ENCODE measurements around the gene SIPA1L3.
A peak's percentile ranks its signal among the peaks of the same experiment; 100 is the strongest.
"Not testable (repeated sequence)": the region's sequence is repeated elsewhere in the genome, so short reads cannot be mapped to it uniquely, and the experiment has no call there.

Gene SIPA1L3

GRCh38 chr19:37906869-37907734 lies at the start of gene SIPA1L3:
Gene SIPA1L3, plus strand, starts transcription at chr19:37907208. Its CDS starts 174,358 bp downstream, at chr19:38081566.
- Histone ChIP-seq H4K20me1 (ENCODE audit: low read depth, low read length) (no peaks in the 10 kb centered on the region), H3K9me3 (ENCODE audit: insufficient read depth, low read length) (no peaks in the 10 kb centered on the region), H3F3A (ENCODE audit: insufficient read depth) (peaks cover 63% of the 10 kb centered on the region), H3K9ac (ENCODE audit: low read length) (peak within 1 kb of the TSS; percentile 93), H3K27ac (ENCODE audit: low read depth, low read length) (peak within 1 kb of the TSS; percentile 94), H3K27me3 (ENCODE audit: low read length) (no peaks in the 10 kb centered on the region), H3K79me2 (ENCODE audit: insufficient read depth, low read length) (peaks cover 50% of the 10 kb centered on the region), H3K4me3 (ENCODE audit: insufficient read depth, low read length, poor library complexity, severe bottlenecking) (peak within 1 kb of the TSS; percentile 88), H2AFZ (ENCODE audit: low read depth, low read length, severe bottlenecking) (peak within 1 kb of the TSS; percentile 78), H3K4me2 (ENCODE audit: low read depth, low read length, poor library complexity, severe bottlenecking) (peak within 1 kb of the TSS; percentile 97), H3K9me2 (replicated peaks; ENCODE audit: insufficient read depth, low read length) (no peaks in the 10 kb centered on the region), H3K36me3 (ENCODE audit: low read length) (no peaks in the 10 kb centered on the region)
- TF ChIP-seq EZH2phosphoT487 (conservative IDR thresholded peaks at IDR 0.05; ENCODE audit: low read length) = no peak
- no peak for TF ChIP-seq CTCF (IDR thresholded peaks at IDR 0.05; ENCODE audit: insufficient read depth, low read length, poor library complexity, severe bottlenecking)

- Histone ChIP-seq H3K79me2 (ENCODE audit: insufficient read depth, low read length) (no peaks in the 10 kb centered on the region), H3K36me3 (ENCODE audit: low read length) (no peaks in the 10 kb centered on the region), H3K4me3 (ENCODE audit: insufficient read depth, low read length, poor library complexity, severe bottlenecking) (no peak overlapping the region), H3K27ac (ENCODE audit: low read depth, low read length) (no peak overlapping the region), H3K4me2 (ENCODE audit: low read depth, low read length, poor library complexity, severe bottlenecking) (no peak overlapping the region), H3K9me2 (replicated peaks; ENCODE audit: insufficient read depth, low read length) (no peaks in the 10 kb centered on the region), H3K9ac (ENCODE audit: low read length) (no peak overlapping the region), H3K27me3 (ENCODE audit: low read length) (no peaks in the 10 kb centered on the region), H3K9me3 (ENCODE audit: insufficient read depth, low read length) (no peaks in the 10 kb centered on the region), H2AFZ (ENCODE audit: low read depth, low read length, severe bottlenecking) (no peak overlapping the region), H4K20me1 (ENCODE audit: low read depth, low read length) (no peaks in the 10 kb centered on the region), H3F3A (ENCODE audit: insufficient read depth) (no peaks in the 10 kb centered on the region)
- TF ChIP-seq EZH2phosphoT487 (conservative IDR thresholded peaks at IDR 0.05; ENCODE audit: low read length) (no peak), CTCF (IDR thresholded peaks at IDR 0.05; ENCODE audit: insufficient read depth, low read length, poor library complexity, severe bottlenecking) (no peak)
These were observed 42.5 kb upstream of the SIPA1L3 start for GRCh38 chr19:37864501-37864900.

GRCh38 chr19:37865930-37866329 lies 41.1 kb upstream of the SIPA1L3 start:
- H3K4me2 ChIP-seq (ENCODE audit: low read depth, low read length, poor library complexity, severe bottlenecking) = not testable (repeated sequence)

GRCh38 chr19:37867831-37868230 lies 39.2 kb upstream of the SIPA1L3 start:
- TF ChIP-seq CTCF (IDR thresholded peaks at IDR 0.05; ENCODE audit: insufficient read depth, low read length, poor library complexity, severe bottlenecking) (no peak), EZH2phosphoT487 (conservative IDR thresholded peaks at IDR 0.05; ENCODE audit: low read length) (no peak)
- H3F3A ChIP-seq (ENCODE audit: insufficient read depth) = no peaks in the 10 kb centered on the region
- no peaks in the 10 kb centered on the region for H3K9me2 ChIP-seq (replicated peaks; ENCODE audit: insufficient read depth, low read length)
- no peaks in the 10 kb centered on the region for H3K27me3 ChIP-seq (ENCODE audit: low read length)
- no peak overlapping the region for H3K4me3 ChIP-seq (ENCODE audit: insufficient read depth, low read length, poor library complexity, severe bottlenecking)
- no peak overlapping the region for H2AFZ ChIP-seq (ENCODE audit: low read depth, low read length, severe bottlenecking)
- no peaks in the 10 kb centered on the region for H3K79me2 ChIP-seq (ENCODE audit: insufficient read depth, low read length)
- H3K4me2 ChIP-seq (ENCODE audit: low read depth, low read length, poor library complexity, severe bottlenecking) = no peak overlapping the region
- H3K9ac ChIP-seq (ENCODE audit: low read length) = no peak overlapping the region
- H3K36me3 ChIP-seq (ENCODE audit: low read length) = no peaks in the 10 kb centered on the region
- no peaks in the 10 kb centered on the region for H4K20me1 ChIP-seq (ENCODE audit: low read depth, low read length)
- H3K9me3 ChIP-seq (ENCODE audit: insufficient read depth, low read length) = no peaks in the 10 kb centered on the region
- H3K27ac ChIP-seq (ENCODE audit: low read depth, low read length) = no peak overlapping the region

More at GRCh38 chr19:37865930-37866329, 41.1 kb upstream of the SIPA1L3 start:
- H3K9me3 ChIP-seq (ENCODE audit: insufficient read depth, low read length); H3F3A ChIP-seq (ENCODE audit: insufficient read depth); H2AFZ ChIP-seq (ENCODE audit: low read depth, low read length, severe bottlenecking); H3K27ac ChIP-seq (ENCODE audit: low read depth, low read length); H3K9ac ChIP-seq (ENCODE audit: low read length); H3K79me2 ChIP-seq (ENCODE audit: insufficient read depth, low read length); H4K20me1 ChIP-seq (ENCODE audit: low read depth, low read length); H3K4me3 ChIP-seq (ENCODE audit: insufficient read depth, low read length, poor library complexity, severe bottlenecking); H3K9me2 ChIP-seq (replicated peaks; ENCODE audit: insufficient read depth, low read length); H3K27me3 ChIP-seq (ENCODE audit: low read length); H3K36me3 ChIP-seq (ENCODE audit: low read length): not testable (repeated sequence)

Measured in SU-DHL-6 (cell line).